GM12891 (cell line): ENCODE results near the gene GASK1A.

Experiments used
- PAX5 ChIP-seq: IDR thresholded peaks from 2 replicates; pipeline ENCODE4 v1.6.1; 2011; ENCODE audit warnings: low read length, moderate library complexity, mild to moderate bottlenecking; ENCODE audit not compliant: insufficient read depth, severe bottlenecking
- POLR2A ChIP-seq: IDR thresholded peaks from 2 replicates; pipeline ENCODE4 v1.6.1; 2011; ENCODE audit warnings: low read depth, low read length, control low read depth
- POLR2AphosphoS5 ChIP-seq: IDR thresholded peaks from 2 replicates; pipeline ENCODE4 v1.6.1; 2011; ENCODE audit warnings: low read depth, low read length, control low read depth
- POU2F2 ChIP-seq: IDR thresholded peaks from 2 replicates; pipeline ENCODE4 v1.6.1; 2011; ENCODE audit warnings: low read depth, mild to moderate bottlenecking, control low read depth, low read length, moderate library complexity
- SPI1 ChIP-seq: IDR thresholded peaks from 2 replicates; pipeline ENCODE4 v1.6.1; 2011; ENCODE audit warnings: low read depth, low read length, control low read depth
- TAF1 ChIP-seq: IDR thresholded peaks from 2 replicates; pipeline ENCODE4 v1.6.1; 2011; ENCODE audit warnings: low read depth, low read length, control low read depth

DNA sequence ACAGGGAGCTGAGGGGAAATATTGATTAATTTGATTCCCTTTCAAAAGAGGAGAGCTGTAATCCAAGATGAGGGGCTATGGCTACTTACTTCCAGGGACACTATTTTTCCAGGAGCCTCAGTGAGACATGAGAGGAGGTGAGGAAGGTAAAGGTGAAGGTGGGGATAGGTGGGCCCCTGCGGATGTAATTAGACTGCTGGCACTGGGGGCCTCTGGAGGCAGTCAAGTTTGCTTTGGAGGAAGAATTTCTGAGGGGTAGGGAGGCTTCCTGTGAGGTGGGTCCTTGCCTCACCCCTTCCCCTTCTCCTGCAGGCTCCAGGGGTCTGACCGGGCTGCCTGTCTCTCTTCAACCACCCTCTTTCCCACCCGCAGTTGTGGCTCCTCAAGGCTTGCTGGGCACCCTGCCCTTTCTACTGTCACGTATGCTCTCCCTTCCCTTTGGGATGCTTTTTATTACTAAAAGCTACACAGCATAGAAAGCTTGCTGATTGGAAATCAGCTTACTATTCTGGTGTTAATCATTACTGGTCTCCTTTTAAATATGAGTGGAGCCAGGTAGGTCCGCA lies 22.5 kb downstream of the GASK1A start:
- no peak for TF ChIP-seq POLR2AphosphoS5
- no peak for TF ChIP-seq PAX5
- no peak for TF ChIP-seq TAF1
- no peak for TF ChIP-seq POLR2A
- no peak for TF ChIP-seq POU2F2
- no peak for TF ChIP-seq SPI1
